ENCODE data around the gene LNPEP.
A peak's percentile ranks its signal among the peaks of the same experiment; 100 is the strongest.

Gene LNPEP

GRCh38 chr5:96936431-96937320 is 796 bp downstream of the LNPEP start:
- H3K27ac ChIP-seq = peak overlapping the region; percentile 95
- TF ChIP-seq, protein P1, sequence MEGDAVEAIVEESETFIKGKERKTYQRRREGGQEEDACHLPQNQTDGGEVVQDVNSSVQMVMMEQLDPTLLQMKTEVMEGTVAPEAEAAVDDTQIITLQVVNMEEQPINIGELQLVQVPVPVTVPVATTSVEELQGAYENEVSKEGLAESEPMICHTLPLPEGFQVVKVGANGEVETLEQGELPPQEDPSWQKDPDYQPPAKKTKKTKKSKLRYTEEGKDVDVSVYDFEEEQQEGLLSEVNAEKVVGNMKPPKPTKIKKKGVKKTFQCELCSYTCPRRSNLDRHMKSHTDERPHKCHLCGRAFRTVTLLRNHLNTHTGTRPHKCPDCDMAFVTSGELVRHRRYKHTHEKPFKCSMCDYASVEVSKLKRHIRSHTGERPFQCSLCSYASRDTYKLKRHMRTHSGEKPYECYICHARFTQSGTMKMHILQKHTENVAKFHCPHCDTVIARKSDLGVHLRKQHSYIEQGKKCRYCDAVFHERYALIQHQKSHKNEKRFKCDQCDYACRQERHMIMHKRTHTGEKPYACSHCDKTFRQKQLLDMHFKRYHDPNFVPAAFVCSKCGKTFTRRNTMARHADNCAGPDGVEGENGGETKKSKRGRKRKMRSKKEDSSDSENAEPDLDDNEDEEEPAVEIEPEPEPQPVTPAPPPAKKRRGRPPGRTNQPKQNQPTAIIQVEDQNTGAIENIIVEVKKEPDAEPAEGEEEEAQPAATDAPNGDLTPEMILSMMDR (conservative IDR thresholded peaks at IDR 0.05) = peak; percentile 14; the same call in 1 of the 2 replicates

DNA sequence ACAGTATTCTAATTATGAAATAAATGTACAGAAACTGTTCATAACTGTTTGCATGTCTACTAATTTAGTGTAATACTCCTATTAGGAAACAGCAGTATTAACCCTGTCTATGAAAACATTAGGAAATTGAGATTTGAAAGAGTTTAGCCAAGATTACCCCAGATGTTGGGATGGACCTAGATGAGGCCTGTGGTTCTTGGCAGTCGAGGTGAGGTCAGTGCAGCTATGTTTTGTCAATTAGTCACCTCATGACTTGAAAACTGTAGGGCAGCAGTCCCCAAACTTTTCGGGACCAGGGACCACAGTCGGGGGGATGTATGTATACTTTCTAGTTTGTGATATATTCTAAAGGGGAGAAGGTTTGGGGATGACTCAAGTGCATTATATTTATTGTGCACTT is 4.7 kb downstream of the LNPEP start:
- H3K27ac ChIP-seq = no peak overlapping the region
- TF ChIP-seq, protein P1 (conservative IDR thresholded peaks at IDR 0.05) = no peak

DNA sequence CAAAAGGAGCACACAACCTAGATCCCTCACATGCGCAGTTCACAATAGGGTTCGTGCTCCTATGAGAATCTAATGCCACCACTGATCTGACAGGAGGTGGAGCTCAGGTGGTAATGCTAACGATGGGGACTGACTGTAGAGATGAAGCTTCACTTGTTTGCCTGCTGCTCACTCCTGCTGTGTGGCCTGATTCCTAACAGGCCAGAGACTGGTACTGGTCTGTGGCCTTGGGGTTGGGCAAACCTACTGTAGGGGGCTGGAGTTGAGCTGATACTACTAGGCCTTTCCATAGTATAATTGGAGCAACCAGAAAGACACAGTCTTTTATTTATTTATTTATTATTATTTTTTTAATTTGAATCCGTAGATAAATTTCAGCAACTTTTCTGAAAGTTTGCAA is 5.3 kb downstream of the LNPEP start:
- H3K27ac ChIP-seq = no peak overlapping the region
- TF ChIP-seq, protein P1 (conservative IDR thresholded peaks at IDR 0.05) = no peak

DNA sequence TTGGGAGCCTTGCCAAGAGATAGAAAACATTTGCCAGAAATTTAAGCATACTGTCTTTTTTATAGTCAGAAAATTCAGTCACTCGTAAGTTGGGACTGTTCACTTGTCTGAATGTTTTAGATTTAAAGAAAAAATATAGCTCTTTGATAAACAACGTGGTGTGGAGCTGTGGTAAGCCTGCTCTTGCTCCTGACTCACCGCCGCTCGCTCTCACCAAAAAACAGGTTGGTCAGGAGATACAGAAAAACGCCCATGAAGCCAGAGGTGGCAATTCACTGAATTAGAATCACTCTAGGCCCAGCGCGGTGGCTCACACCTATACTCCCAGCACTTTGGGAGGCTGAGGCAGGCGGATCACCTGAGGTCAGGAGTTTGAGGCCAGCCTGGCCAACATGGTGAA is 6.2 kb downstream of the LNPEP start:
- H3K27ac ChIP-seq = no peak overlapping the region
- TF ChIP-seq, protein P1 (conservative IDR thresholded peaks at IDR 0.05) = no peak

GRCh38 chr5:96942911-96943310 is 7.0 kb downstream of the LNPEP start:
- TF ChIP-seq, protein P1 (conservative IDR thresholded peaks at IDR 0.05) = no peak
- H3K27ac ChIP-seq = no peak overlapping the region

DNA sequence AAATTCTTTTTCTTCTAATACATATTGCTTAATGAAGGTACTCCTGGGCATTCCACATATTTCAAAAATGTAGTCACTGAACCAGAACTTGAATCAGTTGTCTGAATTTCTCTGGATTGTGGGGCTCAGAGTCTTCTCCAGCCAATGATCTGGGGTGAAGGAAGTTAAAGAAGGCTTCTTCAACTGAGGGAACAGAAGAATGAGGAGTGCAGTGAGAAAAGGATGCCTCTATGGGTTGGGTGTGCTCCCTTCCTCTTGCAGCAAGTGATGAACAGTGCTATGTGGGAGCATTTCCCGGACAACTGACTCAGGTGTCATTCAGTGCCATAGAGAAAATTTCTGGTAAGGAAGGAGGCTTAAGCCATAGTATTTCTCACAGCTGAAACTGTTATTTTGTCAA is 7.9 kb downstream of the LNPEP start:
- H3K27ac ChIP-seq = no peak overlapping the region
- TF ChIP-seq, protein P1 (conservative IDR thresholded peaks at IDR 0.05) = no peak

GRCh38 chr5:96945144-96945897 is 9.4 kb downstream of the LNPEP start:
- TF ChIP-seq, protein P1 (conservative IDR thresholded peaks at IDR 0.05) = no peak
- no peak overlapping the region for H3K27ac ChIP-seq

All from VCaP (cell line).